Caco-2 (cell line): ENCODE data around the gene E2F4. TPM values are rescaled to one million over a fixed set of nuclear protein-coding genes. Genes with fewer than 3 reads are reported as not detected.

Source experiments
- BruUV-seq: library from RNA; stranded (reverse); fragments of 400-500 nt; replicated peaks from 2 replicates; lab custom pipeline; 2021; lab: Mats Ljungman, UMichigan
- CTCF ChIA-PET: fragments of 300-600 bp; sonication (Branson Sonifier 250); formaldehyde crosslinking; loops from one replicate; lab custom pipeline; 2022; ENCODE audit warnings: antibody characterized with exemption; lab: Charles Lee
- POLR2A ChIA-PET: fragments of 300-600 bp; sonication (Branson Sonifier 250); formaldehyde crosslinking; loops from one replicate; lab custom pipeline; 2022; ENCODE audit warnings: antibody characterized with exemption; lab: Charles Lee
- DNase-seq, 2 experiments: peaks; one replicate each; pipeline versions ENCODE4 v3.0.0 to v3.0.0-alpha.2; 2020 to 2022
- H3K27me3 ChIP-seq: replicated peaks from 2 replicates; pipeline ENCODE4 v1.6.0; 2011; ENCODE audit warnings: low read length; ENCODE audit not compliant: control insufficient read depth, insufficient read depth
- H3K36me3 ChIP-seq: 2 replicates; pipeline ENCODE4 v1.5.1; 2011; ENCODE audit warnings: low read length; ENCODE audit not compliant: control insufficient read depth, insufficient read depth
- H3K4me1 ChIP-seq: fragments of 250-450 bp; sonication (Bioruptor Pico); 2 replicates; pipeline ENCODE4 v1.5.1; 2020; ENCODE audit warnings: mild to moderate bottlenecking
- H3K4me3 ChIP-seq: 2 replicates; pipeline ENCODE4 v1.5.1; 2011; ENCODE audit warnings: low read depth, mild to moderate bottlenecking, control low read depth, low read length
- H3K9me3 ChIP-seq: fragments of 250-450 bp; sonication (Bioruptor Pico); 2 replicates; pipeline ENCODE4 v1.5.1; 2020; ENCODE audit warnings: mild to moderate bottlenecking, moderate library complexity
- H3K27ac Mint-ChIP-seq: one replicate; pipeline ENCODE4 v1.8.0; 2022; ENCODE audit warnings: mixed read lengths; ENCODE audit not compliant: unreplicated experiment
- H3K27me3 Mint-ChIP-seq: one replicate; pipeline ENCODE4 v1.8.0; 2022; ENCODE audit warnings: mixed read lengths; ENCODE audit not compliant: insufficient read depth, unreplicated experiment
- H3K36me3 Mint-ChIP-seq: one replicate; pipeline ENCODE4 v1.8.0; 2022; ENCODE audit warnings: mild to moderate bottlenecking, mixed read lengths; ENCODE audit not compliant: insufficient read depth, unreplicated experiment
- H3K4me1 Mint-ChIP-seq: one replicate; pipeline ENCODE4 v1.8.0; 2022; ENCODE audit warnings: low read depth, mixed read lengths; ENCODE audit not compliant: unreplicated experiment
- H3K4me3 Mint-ChIP-seq: one replicate; pipeline ENCODE4 v1.8.0; 2022; ENCODE audit warnings: mild to moderate bottlenecking, moderate library complexity, mixed read lengths; ENCODE audit not compliant: unreplicated experiment
- H3K9me3 Mint-ChIP-seq: one replicate; pipeline ENCODE4 v1.8.0; 2022; ENCODE audit warnings: mixed read lengths; ENCODE audit not compliant: unreplicated experiment
- CTCF ChIP-seq, 2 experiments: fragments of 200-600 bp in 1 of 2; IDR thresholded peaks; 1 replicate in 1 of 2; 2 replicates in 1 of 2; pipeline versions ENCODE4 v1.5.1 to v1.8.0; 2011 to 2022; ENCODE audit warnings: antibody characterized with exemption in 1 of 2, control low read depth in 1 of 2, inconsistent platforms in 1 of 2, low read depth in 1 of 2, low read length in 1 of 2, mild to moderate bottlenecking in 1 of 2, moderate library complexity in 1 of 2; ENCODE audit not compliant: insufficient read depth in 1 of 2, severe bottlenecking in 1 of 2, unreplicated experiment in 1 of 2
- intact Hi-C: fragments of 100-400 bp; cut with micrococcal nuclease; formaldehyde crosslinking; loops from one replicate; pipeline ENCODE4 v1.10.0; 2022; ENCODE audit not compliant: unreplicated experiment
- total RNA-seq: library from RNA; stranded (reverse); gene quantifications from 2 replicates; pipeline ENCODE4 v1.2.3, GENCODE V29; 2022

Gene E2F4
- total RNA-seq, 1 experiment from 2014 or later = 115 TPM

GRCh38 chr16:67154578-67155294, 37.2 kb upstream of the E2F4 start:
- DNase-seq = peak in 1 of 2 experiments; percentile 30
- Histone ChIP-seq H3K9me3 (no peaks in the 10 kb centered on the region), H3K4me1 (peaks cover 4% of the 10 kb centered on the region), H3K27me3 (no peaks in the 10 kb centered on the region), H3K36me3 (no peaks in the 10 kb centered on the region), H3K4me3 (no peak overlapping the region; the same call in 1 of the 2 replicates)
- POLR2A ChIA-PET = interaction anchor here (1.0 to 1.1 kb wide), 2 partner anchors 16 to 137 kb away, joined by 4 to 6 read pairs; partner anchors contain the start of gene NOL3
- intact Hi-C loops = loop anchor here (1.0 kb wide), 1 partner anchor 136 kb away; no protein-coding TSS in a partner anchor
- no peaks in the 10 kb centered on the region for H3K27me3 Mint-ChIP-seq
- CTCF ChIA-PET = interaction anchor here (0.5 to 2.8 kb wide), 30 partner anchors 9 to 282 kb away, joined by 3 to 57 read pairs (median 5); partner anchors contain the start of genes CBFB, CES3, FHOD1 and MATCAP1
- no peak overlapping the region for H3K4me3 Mint-ChIP-seq
- peaks cover 14% of the 10 kb centered on the region for H3K36me3 Mint-ChIP-seq
- H3K27ac Mint-ChIP-seq = no peak overlapping the region
- H3K9me3 Mint-ChIP-seq = no peaks in the 10 kb centered on the region
- peaks cover 6% of the 10 kb centered on the region for H3K4me1 Mint-ChIP-seq
- BruUV-seq = no TSS peak
- TF ChIP-seq CTCF (IDR thresholded peaks at IDR 0.05; ENCODE audit: insufficient read depth in 1 of 2, low read depth in 1 of 2, low read length in 1 of 2, severe bottlenecking in 1 of 2, unreplicated experiment in 1 of 2) = no peak

GRCh38 chr16:67155295-67156142, 36.4 kb upstream of the E2F4 start:
- no peaks in the 10 kb centered on the region for H3K9me3 Mint-ChIP-seq
- H3K27ac Mint-ChIP-seq = no peak overlapping the region
- Histone ChIP-seq H3K4me1 (peaks cover 4% of the 10 kb centered on the region), H3K27me3 (no peaks in the 10 kb centered on the region), H3K36me3 (no peaks in the 10 kb centered on the region), H3K4me3 (no peak overlapping the region; the same call in 1 of the 2 replicates), H3K9me3 (no peaks in the 10 kb centered on the region)
- peak; percentile 51 to 87 for DNase-seq
- H3K4me3 Mint-ChIP-seq = no peak overlapping the region
- peaks cover 16% of the 10 kb centered on the region for H3K36me3 Mint-ChIP-seq
- peak; percentile 86 to 92 for TF ChIP-seq CTCF (IDR thresholded peaks at IDR 0.05; ENCODE audit: insufficient read depth in 1 of 2, low read depth in 1 of 2, low read length in 1 of 2, severe bottlenecking in 1 of 2, unreplicated experiment in 1 of 2)
- intact Hi-C loops = loop anchor here (1.0 kb wide), 1 partner anchor 137 kb away; no protein-coding TSS in a partner anchor
- ChIA-PET POLR2A (interaction anchor here (1.0 to 1.1 kb wide), 2 partner anchors 15 to 138 kb away, joined by 4 to 6 read pairs; partner anchors contain the start of gene NOL3), CTCF (interaction anchor here (0.5 to 1.5 kb wide), 30 partner anchors 10 to 282 kb away, joined by 3 to 57 read pairs (median 4); partner anchors contain the start of genes CBFB, CES3, FHOD1 and MATCAP1)
- H3K4me1 Mint-ChIP-seq = peaks cover 6% of the 10 kb centered on the region
- no TSS peak for BruUV-seq
- no peaks in the 10 kb centered on the region for H3K27me3 Mint-ChIP-seq
